ENCODE measurements around the gene CERS6. TPM values are rescaled to one million over a fixed set of nuclear protein-coding genes. Genes with fewer than 3 reads are reported as not detected.

The CERS6 gene
- total and polyA plus RNA-seq, 10 of the 15 experiments (the other 5 are each of a cell fraction or from before 2014, with no cell fraction given) = 1.3 to 20.4 (median 14.1) TPM

- TF ChIP-seq ZNF217 (IDR thresholded peaks at IDR 0.05) (no peak), NFXL1 (IDR thresholded peaks at IDR 0.05; ENCODE audit: borderline replicate concordance) (no peak), ZBTB11 (CRISPR knock-in tag; IDR thresholded peaks at IDR 0.05) (no peak), CBX3 (IDR thresholded peaks at IDR 0.05; ENCODE audit: borderline replicate concordance, low read depth) (no peak)
These were observed 10.2 kb downstream of the CERS6 start (continued) for GRCh38 chr2:168466190-168466737.

DNA sequence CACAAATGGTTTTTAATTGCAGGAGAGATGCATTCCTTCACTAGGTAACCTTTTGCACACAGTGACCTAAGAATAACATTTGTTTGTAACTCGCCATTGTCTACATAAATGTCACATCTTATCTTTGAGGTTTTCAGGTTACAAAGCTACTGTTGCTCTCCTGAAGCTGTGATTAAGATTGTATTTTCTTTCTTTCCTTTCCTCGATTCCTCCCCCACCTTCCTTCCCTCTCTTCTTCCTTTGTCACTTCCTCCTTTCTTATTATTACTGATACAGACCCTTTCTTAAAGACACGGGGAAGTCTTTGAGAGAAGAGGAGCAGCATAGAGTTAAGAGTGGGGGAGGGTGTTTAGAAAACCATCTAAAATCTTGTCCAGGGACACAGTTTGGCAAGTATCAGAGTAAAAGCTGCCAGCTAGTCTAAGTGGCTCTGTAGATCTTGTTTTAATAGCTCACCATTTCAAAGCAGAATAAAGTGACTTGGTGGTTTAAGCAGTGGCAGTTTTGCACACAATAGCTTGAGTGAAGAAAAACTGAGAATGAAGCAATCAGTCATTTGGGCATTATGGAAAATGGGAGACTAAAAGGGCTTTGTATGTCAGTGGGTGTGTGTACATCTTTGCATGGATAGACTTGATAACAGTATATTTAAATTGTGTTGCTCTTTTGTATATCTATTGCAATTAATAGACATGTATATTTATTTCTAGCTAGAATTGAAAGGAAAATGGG is 10.9 kb downstream of the CERS6 start:
- TF ChIP-seq ETV6 (conservative IDR thresholded peaks at IDR 0.05 in 1 of 2, IDR thresholded peaks at IDR 0.05 in 1 of 2; ENCODE audit: borderline replicate concordance in 1 of 2, low read depth in 1 of 2) (peak in 1 of 2 experiments; percentile 61; a peak in 2 of 4 replicates), NFIC (IDR thresholded peaks at IDR 0.05; ENCODE audit: low read depth, low read length) (0 out of 2 replicates have a peak, but pooled peaks have one; percentile 31), ZBED1 (IDR thresholded peaks at IDR 0.05; ENCODE audit: borderline replicate concordance) (no peak), SPI1 (IDR thresholded peaks at IDR 0.05; ENCODE audit: borderline replicate concordance, insufficient read depth, low read depth, low read length) (0 out of 2 replicates have a peak, but pooled peaks have one; percentile 30)
- Histone ChIP-seq H3K27me3 (replicated peaks in 1 of 2; ENCODE audit: control insufficient read depth in 2 of 2, insufficient read depth in 2 of 2, low read length in 1 of 2) (no peaks in the 10 kb centered on the region), H3K9ac (ENCODE audit: control insufficient read depth, insufficient read depth, low read length) (0 out of 2 replicates have a peak overlapping the region, but pooled peaks have one; percentile 12), H2AFZ (ENCODE audit: control insufficient read depth, low read depth, low read length) (no peak overlapping the region), H3K27ac (ENCODE audit: control insufficient read depth, insufficient read depth) (peak overlapping the region; percentile 34), H3K79me2 (ENCODE audit: control insufficient read depth, insufficient read depth, low read length) (peaks cover 100% of the 10 kb centered on the region), H3K4me2 (ENCODE audit: control insufficient read depth, insufficient read depth) (peak overlapping the region; percentile 76), H3K36me3 (ENCODE audit: control insufficient read depth in 2 of 2, insufficient read depth in 2 of 2, low read length in 1 of 2) (no peaks in the 10 kb centered on the region; a peak in 1 of 4 replicates), H3K9me3 (replicated peaks; ENCODE audit: control insufficient read depth, insufficient read depth, low read length) (no peaks in the 10 kb centered on the region), H3K4me3 (peak overlapping the region; percentile 43), H4K20me1 (ENCODE audit: control insufficient read depth, insufficient read depth) (no peaks in the 10 kb centered on the region), H3K4me1 (ENCODE audit: control insufficient read depth, insufficient read depth, low read length) (peaks cover 58% of the 10 kb centered on the region)
- SMC1A ChIA-PET (ENCODE audit: uncharacterized antibody, unreplicated experiment) = interaction anchor here (0.7 to 2.3 kb wide), 3 partner anchors 8 to 23 kb away, joined by 3 to 12 read pairs (median 3); no protein-coding TSS in a partner anchor
- FAIRE-seq = peak; percentile 62
- ATAC-seq = no peak
- RAD21 ChIA-PET (ENCODE audit: unreplicated experiment) = interaction anchor here (3.7 kb wide), 1 partner anchor 23 kb away, joined by 17 read pairs; no protein-coding TSS in a partner anchor
- intact Hi-C loops (cut with micrococcal nuclease; ENCODE audit: unreplicated experiment) = loop anchor here (5.0 kb wide), 1 partner anchor 245 kb away; no protein-coding TSS in a partner anchor
- CTCF ChIA-PET = interaction anchor here (1.0 kb wide), 1 partner anchor 11 kb away, joined by 3 read pairs; no protein-coding TSS in a partner anchor
- DNase-seq (ENCODE audit: low read depth, low spot score) = no peak
- POLR2A ChIA-PET = interaction anchor here (0.6 kb wide), 1 partner anchor 27 kb away, joined by 3 read pairs; no protein-coding TSS in a partner anchor
- in situ Hi-C loops (cut with MboI) = no loop called here
- BruUV-seq (replicated peaks) = no TSS peak
- WGBS (ENCODE audit: insufficient coverage, insufficient replicate concordance, low lambda C conversion rate, missing lambda C conversion rate) = 0% methylated on average over 3 of the region's 3 CpGs

All from GM12878 (cell line).